ENCODE data around the gene CSH2. TPM values are rescaled to one million over a fixed set of nuclear protein-coding genes. Genes with fewer than 3 reads are reported as not detected.

Gene CSH2
- total and polyA plus RNA-seq, 2 of the 13 experiments (the other 11 are each of a cell fraction or from before 2014, with no cell fraction given) = not detected

DNA sequence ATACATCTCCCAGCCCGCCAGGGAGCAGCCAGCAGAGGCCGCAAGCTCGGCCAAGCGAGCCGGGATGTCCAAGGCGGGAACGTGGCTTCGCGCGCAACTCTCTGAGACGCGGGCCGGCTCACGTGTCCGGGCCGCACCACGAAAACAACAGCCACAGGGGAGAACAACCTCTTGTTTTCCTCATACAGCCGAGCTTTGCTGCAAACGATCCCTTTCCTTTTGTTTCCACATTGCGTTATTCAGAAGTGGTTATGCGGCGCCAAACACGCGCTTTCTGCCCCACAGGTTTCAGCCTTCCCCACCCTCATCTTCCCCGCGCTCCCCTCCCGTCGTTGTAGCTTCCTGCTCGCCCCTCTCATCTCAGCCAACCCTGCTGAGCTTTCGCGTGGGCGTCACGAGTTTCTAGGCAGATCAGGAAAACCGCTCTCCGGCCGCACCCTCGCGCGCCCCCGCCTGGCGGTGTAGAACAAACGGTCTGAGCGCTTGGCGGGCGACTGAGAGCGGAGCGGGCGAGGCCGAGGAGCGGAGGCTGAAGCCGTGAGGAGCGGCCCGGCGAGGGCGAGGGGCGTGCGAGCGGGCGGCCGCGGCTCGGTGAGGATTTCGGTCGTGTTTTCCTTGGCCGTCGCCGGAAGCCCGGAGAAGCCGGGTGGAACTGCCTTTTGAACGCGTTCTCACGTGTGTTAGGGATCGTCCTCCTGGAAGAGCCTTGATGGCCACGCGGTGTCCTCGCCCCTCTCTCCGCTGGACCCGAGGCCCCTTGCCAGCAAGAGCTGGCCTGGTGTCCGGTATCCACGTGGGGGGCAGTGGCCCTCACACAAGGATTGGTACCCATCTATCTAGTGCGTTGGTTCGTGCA is 24.4 kb downstream of the CSH2 start (continued):
- TF ChIP-seq, protein P1, sequence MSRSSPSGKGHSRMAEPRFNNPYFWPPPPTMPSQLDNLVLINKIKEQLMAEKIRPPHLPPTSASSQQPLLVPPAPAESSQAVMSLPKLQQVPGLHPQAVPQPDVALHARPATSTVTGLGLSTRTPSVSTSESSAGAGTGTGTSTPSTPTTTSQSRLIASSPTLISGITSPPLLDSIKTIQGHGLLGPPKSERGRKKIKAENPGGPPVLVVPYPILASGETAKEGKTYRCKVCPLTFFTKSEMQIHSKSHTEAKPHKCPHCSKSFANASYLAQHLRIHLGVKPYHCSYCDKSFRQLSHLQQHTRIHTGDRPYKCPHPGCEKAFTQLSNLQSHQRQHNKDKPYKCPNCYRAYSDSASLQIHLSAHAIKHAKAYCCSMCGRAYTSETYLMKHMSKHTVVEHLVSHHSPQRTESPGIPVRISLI (CRISPR knock-in tag; IDR thresholded peaks at IDR 0.05; ENCODE audit: borderline replicate concordance) = no peak
- no peak for TF ChIP-seq ZNF317 (CRISPR knock-in tag; IDR thresholded peaks at IDR 0.05)
- TF ChIP-seq FOXJ3 (CRISPR knock-in tag; IDR thresholded peaks at IDR 0.05; ENCODE audit: borderline replicate concordance) = no peak
- no peak for TF ChIP-seq RARG (CRISPR knock-in tag; IDR thresholded peaks at IDR 0.05; ENCODE audit: low read depth)
- TF ChIP-seq, protein P2, sequence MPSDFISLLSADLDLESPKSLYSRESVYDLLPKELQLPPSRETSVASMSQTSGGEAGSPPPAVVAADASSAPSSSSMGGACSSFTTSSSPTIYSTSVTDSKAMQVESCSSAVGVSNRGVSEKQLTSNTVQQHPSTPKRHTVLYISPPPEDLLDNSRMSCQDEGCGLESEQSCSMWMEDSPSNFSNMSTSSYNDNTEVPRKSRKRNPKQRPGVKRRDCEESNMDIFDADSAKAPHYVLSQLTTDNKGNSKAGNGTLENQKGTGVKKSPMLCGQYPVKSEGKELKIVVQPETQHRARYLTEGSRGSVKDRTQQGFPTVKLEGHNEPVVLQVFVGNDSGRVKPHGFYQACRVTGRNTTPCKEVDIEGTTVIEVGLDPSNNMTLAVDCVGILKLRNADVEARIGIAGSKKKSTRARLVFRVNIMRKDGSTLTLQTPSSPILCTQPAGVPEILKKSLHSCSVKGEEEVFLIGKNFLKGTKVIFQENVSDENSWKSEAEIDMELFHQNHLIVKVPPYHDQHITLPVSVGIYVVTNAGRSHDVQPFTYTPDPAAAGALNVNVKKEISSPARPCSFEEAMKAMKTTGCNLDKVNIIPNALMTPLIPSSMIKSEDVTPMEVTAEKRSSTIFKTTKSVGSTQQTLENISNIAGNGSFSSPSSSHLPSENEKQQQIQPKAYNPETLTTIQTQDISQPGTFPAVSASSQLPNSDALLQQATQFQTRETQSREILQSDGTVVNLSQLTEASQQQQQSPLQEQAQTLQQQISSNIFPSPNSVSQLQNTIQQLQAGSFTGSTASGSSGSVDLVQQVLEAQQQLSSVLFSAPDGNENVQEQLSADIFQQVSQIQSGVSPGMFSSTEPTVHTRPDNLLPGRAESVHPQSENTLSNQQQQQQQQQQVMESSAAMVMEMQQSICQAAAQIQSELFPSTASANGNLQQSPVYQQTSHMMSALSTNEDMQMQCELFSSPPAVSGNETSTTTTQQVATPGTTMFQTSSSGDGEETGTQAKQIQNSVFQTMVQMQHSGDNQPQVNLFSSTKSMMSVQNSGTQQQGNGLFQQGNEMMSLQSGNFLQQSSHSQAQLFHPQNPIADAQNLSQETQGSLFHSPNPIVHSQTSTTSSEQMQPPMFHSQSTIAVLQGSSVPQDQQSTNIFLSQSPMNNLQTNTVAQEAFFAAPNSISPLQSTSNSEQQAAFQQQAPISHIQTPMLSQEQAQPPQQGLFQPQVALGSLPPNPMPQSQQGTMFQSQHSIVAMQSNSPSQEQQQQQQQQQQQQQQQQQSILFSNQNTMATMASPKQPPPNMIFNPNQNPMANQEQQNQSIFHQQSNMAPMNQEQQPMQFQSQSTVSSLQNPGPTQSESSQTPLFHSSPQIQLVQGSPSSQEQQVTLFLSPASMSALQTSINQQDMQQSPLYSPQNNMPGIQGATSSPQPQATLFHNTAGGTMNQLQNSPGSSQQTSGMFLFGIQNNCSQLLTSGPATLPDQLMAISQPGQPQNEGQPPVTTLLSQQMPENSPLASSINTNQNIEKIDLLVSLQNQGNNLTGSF (CRISPR knock-in tag; IDR thresholded peaks at IDR 0.05) = no peak
- peak; percentile 100 for TF ChIP-seq RFXANK (CRISPR knock-in tag; IDR thresholded peaks at IDR 0.05)
- no peak for TF ChIP-seq MIER2 (CRISPR knock-in tag; IDR thresholded peaks at IDR 0.05)
- TF ChIP-seq ZNF136 (CRISPR knock-in tag; IDR thresholded peaks at IDR 0.05; ENCODE audit: low read depth) = no peak
- no peak for TF ChIP-seq GZF1 (CRISPR knock-in tag; IDR thresholded peaks at IDR 0.05)
- TF ChIP-seq, protein P3, sequence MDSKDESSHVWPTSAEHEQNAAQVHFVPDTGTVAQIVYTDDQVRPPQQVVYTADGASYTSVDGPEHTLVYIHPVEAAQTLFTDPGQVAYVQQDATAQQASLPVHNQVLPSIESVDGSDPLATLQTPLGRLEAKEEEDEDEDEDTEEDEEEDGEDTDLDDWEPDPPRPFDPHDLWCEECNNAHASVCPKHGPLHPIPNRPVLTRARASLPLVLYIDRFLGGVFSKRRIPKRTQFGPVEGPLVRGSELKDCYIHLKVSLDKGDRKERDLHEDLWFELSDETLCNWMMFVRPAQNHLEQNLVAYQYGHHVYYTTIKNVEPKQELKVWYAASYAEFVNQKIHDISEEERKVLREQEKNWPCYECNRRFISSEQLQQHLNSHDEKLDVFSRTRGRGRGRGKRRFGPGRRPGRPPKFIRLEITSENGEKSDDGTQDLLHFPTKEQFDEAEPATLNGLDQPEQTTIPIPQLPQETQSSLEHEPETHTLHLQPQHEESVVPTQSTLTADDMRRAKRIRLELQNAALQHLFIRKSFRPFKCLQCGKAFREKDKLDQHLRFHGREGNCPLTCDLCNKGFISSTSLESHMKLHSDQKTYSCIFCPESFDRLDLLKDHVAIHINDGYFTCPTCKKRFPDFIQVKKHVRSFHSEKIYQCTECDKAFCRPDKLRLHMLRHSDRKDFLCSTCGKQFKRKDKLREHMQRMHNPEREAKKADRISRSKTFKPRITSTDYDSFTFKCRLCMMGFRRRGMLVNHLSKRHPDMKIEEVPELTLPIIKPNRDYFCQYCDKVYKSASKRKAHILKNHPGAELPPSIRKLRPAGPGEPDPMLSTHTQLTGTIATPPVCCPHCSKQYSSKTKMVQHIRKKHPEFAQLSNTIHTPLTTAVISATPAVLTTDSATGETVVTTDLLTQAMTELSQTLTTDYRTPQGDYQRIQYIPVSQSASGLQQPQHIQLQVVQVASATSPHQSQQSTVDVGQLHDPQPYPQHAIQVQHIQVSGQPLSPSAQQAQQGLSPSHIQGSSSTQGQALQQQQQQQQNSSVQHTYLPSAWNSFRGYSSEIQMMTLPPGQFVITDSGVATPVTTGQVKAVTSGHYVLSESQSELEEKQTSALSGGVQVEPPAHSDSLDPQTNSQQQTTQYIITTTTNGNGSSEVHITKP (CRISPR knock-in tag; IDR thresholded peaks at IDR 0.05; ENCODE audit: low read depth) = peak; percentile 99
- TF ChIP-seq KDM4B (CRISPR knock-in tag; IDR thresholded peaks at IDR 0.05) = no peak
- TF ChIP-seq, protein P4, sequence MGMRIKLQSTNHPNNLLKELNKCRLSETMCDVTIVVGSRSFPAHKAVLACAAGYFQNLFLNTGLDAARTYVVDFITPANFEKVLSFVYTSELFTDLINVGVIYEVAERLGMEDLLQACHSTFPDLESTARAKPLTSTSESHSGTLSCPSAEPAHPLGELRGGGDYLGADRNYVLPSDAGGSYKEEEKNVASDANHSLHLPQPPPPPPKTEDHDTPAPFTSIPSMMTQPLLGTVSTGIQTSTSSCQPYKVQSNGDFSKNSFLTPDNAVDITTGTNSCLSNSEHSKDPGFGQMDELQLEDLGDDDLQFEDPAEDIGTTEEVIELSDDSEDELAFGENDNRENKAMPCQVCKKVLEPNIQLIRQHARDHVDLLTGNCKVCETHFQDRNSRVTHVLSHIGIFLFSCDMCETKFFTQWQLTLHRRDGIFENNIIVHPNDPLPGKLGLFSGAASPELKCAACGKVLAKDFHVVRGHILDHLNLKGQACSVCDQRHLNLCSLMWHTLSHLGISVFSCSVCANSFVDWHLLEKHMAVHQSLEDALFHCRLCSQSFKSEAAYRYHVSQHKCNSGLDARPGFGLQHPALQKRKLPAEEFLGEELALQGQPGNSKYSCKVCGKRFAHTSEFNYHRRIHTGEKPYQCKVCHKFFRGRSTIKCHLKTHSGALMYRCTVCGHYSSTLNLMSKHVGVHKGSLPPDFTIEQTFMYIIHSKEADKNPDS (CRISPR knock-in tag; IDR thresholded peaks at IDR 0.05) = no peak
- no peak for TF ChIP-seq ZNF17 (CRISPR knock-in tag; IDR thresholded peaks at IDR 0.05)
- TF ChIP-seq, protein P5, sequence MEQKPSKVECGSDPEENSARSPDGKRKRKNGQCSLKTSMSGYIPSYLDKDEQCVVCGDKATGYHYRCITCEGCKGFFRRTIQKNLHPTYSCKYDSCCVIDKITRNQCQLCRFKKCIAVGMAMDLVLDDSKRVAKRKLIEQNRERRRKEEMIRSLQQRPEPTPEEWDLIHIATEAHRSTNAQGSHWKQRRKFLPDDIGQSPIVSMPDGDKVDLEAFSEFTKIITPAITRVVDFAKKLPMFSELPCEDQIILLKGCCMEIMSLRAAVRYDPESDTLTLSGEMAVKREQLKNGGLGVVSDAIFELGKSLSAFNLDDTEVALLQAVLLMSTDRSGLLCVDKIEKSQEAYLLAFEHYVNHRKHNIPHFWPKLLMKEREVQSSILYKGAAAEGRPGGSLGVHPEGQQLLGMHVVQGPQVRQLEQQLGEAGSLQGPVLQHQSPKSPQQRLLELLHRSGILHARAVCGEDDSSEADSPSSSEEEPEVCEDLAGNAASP (CRISPR knock-in tag; IDR thresholded peaks at IDR 0.05; ENCODE audit: borderline replicate concordance) = no peak
- TF ChIP-seq ZMYM2 (CRISPR knock-in tag; IDR thresholded peaks at IDR 0.05) = peak; percentile 90; the same call in 1 of the 2 replicates
